Measurements from ENCODE around the gene FASN. TPM values are rescaled to one million over a fixed set of nuclear protein-coding genes. Genes with fewer than 3 reads are reported as not detected.
A peak's percentile ranks its signal among the peaks of the same experiment; 100 is the strongest.

FASN gene
- total and polyA plus RNA-seq, 2 of the 13 experiments (the other 11 are each of a cell fraction or from before 2014, with no cell fraction given) = 51.7 to 101 TPM

DNA sequence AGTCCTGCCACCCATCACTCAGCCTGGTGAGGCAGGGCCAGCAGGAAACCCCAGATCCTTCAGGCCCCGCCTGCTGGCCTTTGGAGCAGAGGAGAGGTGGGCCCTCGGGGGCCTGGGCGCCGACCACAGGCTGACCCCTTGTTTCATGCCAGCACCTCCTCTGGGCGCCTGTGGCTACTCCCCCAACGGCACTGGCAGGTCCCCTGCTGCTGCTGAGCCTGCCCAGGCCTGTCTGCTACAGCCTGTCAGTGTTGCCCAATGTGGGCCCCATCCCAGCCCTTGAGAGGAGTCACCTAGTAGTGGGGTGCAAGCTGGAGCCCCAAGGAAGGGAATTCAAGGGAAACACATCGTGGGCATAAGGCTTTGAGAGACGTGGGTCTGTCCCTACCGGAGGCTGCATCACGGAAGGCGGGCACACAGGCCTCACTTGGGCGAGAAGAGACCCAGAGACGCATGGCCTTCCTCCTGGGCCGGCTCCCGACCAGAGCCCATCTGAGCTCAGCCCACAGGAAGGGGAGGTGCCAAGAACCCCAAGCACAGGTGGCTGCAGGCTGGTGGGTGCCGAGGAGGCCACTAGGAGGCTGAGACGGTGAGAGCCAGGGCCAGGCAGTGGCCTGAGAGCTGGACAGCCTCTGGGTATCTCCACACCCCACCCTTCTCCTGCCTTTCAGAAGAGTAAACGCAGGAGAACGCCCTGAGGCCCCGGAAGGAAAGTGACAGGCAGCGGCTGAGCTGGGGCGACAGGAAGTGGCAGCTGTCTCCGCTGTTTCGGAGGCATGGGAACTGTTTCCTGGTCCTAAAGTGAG, 8.0 kb upstream of the FASN start (continued):
- TF ChIP-seq RFXANK (CRISPR knock-in tag; IDR thresholded peaks at IDR 0.05) = no peak; the same call in 1 of the 2 replicates
- TF ChIP-seq ZFP36 (IDR thresholded peaks at IDR 0.05; ENCODE audit: borderline replicate concordance, low read depth, low read length, partially characterized antibody) = no peak
- TF ChIP-seq SMC3 (IDR thresholded peaks at IDR 0.05; ENCODE audit: low read length) = peak; percentile 59; the same call in 1 of the 2 replicates
- TF ChIP-seq JUNB (CRISPR knock-in tag; IDR thresholded peaks at IDR 0.05; ENCODE audit: borderline replicate concordance) = no peak
- no peak for TF ChIP-seq SMARCE1 (IDR thresholded peaks at IDR 0.05; ENCODE audit: borderline replicate concordance)
- no peak; the same call in 1 of the 2 replicates for TF ChIP-seq ZNF260 (CRISPR knock-in tag; IDR thresholded peaks at IDR 0.05; ENCODE audit: borderline replicate concordance, low read depth)
- TF ChIP-seq, protein P1, sequence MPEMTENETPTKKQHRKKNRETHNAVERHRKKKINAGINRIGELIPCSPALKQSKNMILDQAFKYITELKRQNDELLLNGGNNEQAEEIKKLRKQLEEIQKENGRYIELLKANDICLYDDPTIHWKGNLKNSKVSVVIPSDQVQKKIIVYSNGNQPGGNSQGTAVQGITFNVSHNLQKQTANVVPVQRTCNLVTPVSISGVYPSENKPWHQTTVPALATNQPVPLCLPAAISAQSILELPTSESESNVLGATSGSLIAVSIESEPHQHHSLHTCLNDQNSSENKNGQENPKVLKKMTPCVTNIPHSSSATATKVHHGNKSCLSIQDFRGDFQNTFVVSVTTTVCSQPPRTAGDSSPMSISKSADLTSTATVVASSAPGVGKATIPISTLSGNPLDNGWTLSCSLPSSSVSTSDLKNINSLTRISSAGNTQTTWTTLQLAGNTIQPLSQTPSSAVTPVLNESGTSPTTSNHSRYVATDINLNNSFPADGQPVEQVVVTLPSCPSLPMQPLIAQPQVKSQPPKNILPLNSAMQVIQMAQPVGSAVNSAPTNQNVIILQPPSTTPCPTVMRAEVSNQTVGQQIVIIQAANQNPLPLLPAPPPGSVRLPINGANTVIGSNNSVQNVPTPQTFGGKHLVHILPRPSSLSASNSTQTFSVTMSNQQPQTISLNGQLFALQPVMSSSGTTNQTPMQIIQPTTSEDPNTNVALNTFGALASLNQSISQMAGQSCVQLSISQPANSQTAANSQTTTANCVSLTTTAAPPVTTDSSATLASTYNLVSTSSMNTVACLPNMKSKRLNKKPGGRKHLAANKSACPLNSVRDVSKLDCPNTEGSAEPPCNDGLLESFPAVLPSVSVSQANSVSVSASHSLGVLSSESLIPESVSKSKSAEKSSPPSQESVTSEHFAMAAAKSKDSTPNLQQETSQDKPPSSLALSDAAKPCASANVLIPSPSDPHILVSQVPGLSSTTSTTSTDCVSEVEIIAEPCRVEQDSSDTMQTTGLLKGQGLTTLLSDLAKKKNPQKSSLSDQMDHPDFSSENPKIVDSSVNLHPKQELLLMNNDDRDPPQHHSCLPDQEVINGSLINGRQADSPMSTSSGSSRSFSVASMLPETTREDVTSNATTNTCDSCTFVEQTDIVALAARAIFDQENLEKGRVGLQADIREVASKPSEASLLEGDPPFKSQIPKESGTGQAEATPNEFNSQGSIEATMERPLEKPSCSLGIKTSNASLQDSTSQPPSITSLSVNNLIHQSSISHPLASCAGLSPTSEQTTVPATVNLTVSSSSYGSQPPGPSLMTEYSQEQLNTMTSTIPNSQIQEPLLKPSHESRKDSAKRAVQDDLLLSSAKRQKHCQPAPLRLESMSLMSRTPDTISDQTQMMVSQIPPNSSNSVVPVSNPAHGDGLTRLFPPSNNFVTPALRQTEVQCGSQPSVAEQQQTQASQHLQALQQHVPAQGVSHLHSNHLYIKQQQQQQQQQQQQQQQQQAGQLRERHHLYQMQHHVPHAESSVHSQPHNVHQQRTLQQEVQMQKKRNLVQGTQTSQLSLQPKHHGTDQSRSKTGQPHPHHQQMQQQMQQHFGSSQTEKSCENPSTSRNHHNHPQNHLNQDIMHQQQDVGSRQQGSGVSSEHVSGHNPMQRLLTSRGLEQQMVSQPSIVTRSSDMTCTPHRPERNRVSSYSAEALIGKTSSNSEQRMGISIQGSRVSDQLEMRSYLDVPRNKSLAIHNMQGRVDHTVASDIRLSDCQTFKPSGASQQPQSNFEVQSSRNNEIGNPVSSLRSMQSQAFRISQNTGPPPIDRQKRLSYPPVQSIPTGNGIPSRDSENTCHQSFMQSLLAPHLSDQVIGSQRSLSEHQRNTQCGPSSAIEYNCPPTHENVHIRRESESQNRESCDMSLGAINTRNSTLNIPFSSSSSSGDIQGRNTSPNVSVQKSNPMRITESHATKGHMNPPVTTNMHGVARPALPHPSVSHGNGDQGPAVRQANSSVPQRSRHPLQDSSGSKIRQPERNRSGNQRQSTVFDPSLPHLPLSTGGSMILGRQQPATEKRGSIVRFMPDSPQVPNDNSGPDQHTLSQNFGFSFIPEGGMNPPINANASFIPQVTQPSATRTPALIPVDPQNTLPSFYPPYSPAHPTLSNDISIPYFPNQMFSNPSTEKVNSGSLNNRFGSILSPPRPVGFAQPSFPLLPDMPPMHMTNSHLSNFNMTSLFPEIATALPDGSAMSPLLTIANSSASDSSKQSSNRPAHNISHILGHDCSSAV (CRISPR knock-in tag; IDR thresholded peaks at IDR 0.05; ENCODE audit: borderline replicate concordance) = peak; percentile 31; the same call in 1 of the 2 replicates
- 0 out of 2 replicates have a peak, but pooled peaks have one; percentile 50 for TF ChIP-seq ZC3H4 (CRISPR knock-in tag; IDR thresholded peaks at IDR 0.05; ENCODE audit: borderline replicate concordance)
- TF ChIP-seq ZNF674 (CRISPR knock-in tag; IDR thresholded peaks at IDR 0.05; ENCODE audit: low read depth) = no peak; the same call in 1 of the 2 replicates
- TF ChIP-seq JUN (CRISPR knock-in tag; IDR thresholded peaks at IDR 0.05) = no peak
- peak; percentile 60; the same call in 1 of the 2 replicates for TF ChIP-seq JUND (CRISPR knock-in tag; IDR thresholded peaks at IDR 0.05)
- peak; percentile 27; the same call in 1 of the 2 replicates for TF ChIP-seq BHLHE40 (IDR thresholded peaks at IDR 0.05; ENCODE audit: low read length)
- TF ChIP-seq NFIC (IDR thresholded peaks at IDR 0.05; ENCODE audit: low read length) = no peak
- peak; percentile 75 for TF ChIP-seq RXRB (CRISPR knock-in tag; IDR thresholded peaks at IDR 0.05; ENCODE audit: borderline replicate concordance)
- TF ChIP-seq ELF1 (CRISPR knock-in tag; IDR thresholded peaks at IDR 0.05) = peak; percentile 83
- peak; percentile 91 for TF ChIP-seq ZNF331 (CRISPR knock-in tag; IDR thresholded peaks at IDR 0.05)
- peak; percentile 86 for TF ChIP-seq RBFOX2 (IDR thresholded peaks at IDR 0.05; ENCODE audit: low read depth, low read length)
- TF ChIP-seq ZNF574 (CRISPR knock-in tag; IDR thresholded peaks at IDR 0.05) = peak; percentile 74
- peak; percentile 96 for TF ChIP-seq SALL2 (CRISPR knock-in tag; IDR thresholded peaks at IDR 0.05)

All from HepG2 (cell line).